ENCODE results near the gene LYSMD3.

DNA sequence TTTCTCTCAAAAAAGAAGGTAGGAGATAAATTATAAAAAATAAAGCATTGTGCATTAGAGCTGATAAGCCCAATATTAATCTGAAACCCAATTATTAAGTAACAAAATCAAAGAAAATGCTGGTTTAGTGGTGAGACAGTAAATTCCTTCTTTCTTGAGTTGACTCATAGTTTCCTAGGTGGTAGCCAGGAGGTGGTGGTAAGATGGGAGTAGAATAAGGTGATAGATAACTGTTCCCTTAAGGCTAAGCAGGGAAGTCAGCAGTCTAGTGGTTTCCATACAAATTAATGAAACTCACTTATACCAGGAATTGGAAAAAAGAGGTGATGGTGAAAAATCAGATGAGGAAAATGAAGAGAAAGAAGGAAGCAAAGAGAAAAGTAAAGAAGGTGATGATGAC, 23.2 kb downstream of the LYSMD3 start:
- TF ChIP-seq CTCF (IDR thresholded peaks at IDR 0.05) (no peak), POLR2A (IDR thresholded peaks at IDR 0.05; ENCODE audit: low read depth) (no peak), EP300 (IDR thresholded peaks at IDR 0.05) (no peak), POLR2AphosphoS5 (IDR thresholded peaks at IDR 0.05) (no peak)
